Sigmoid colon (tissue), 7 donors: ENCODE results near the gene TMEM271. TPM values are rescaled to one million over a fixed set of nuclear protein-coding genes. Genes with fewer than 3 reads are reported as not detected.

Experiments used
- DNase-seq: peaks from one replicate; pipeline ENCODE4 v3.0.0-alpha.2; 2019
- H3K27ac ChIP-seq, 4 donors: fragments of 200-600 bp; sonication (generic); one replicate each; pipeline ENCODE4 v1.5.1; 2016 to 2019; ENCODE audit warnings: mild to moderate bottlenecking in 1 of 4
- H3K27me3 ChIP-seq, 3 donors: fragments of 200-600 bp; sonication (generic); one replicate each; pipeline ENCODE4 v1.5.1; 2019; ENCODE audit warnings: mild to moderate bottlenecking in 1 of 3
- H3K36me3 ChIP-seq, 4 donors: fragments of 200-600 bp; sonication (generic); one replicate each; pipeline ENCODE4 v1.5.1; 2016 to 2019
- H3K4me1 ChIP-seq, 4 donors: fragments of 200-600 bp; sonication (generic); one replicate each; pipeline ENCODE4 v1.5.1; 2017 to 2019
- H3K4me3 ChIP-seq, 4 donors: fragments of 200-600 bp; sonication (generic); one replicate each; pipeline ENCODE4 v1.5.1; 2017 to 2019; ENCODE audit warnings: mild to moderate bottlenecking in 2 of 4, moderate library complexity in 1 of 4
- H3K9me3 ChIP-seq, 4 donors: fragments of 200-600 bp in 3 of 4; sonication (generic) in 3 of 4; one replicate each; pipeline versions ENCODE4 v1.5.1 to v1.6.1; 2013 to 2019
- CTCF ChIP-seq, 4 experiments: fragments of 450-650 bp in 3 of 4; fragments of 200-600 bp in 1 of 4; IDR thresholded peaks; one replicate each; pipeline ENCODE4 v1.5.1; 2016 to 2019; ENCODE audit warnings: antibody characterized with exemption in 4 of 4, mild to moderate bottlenecking in 3 of 4, moderate library complexity in 2 of 4
- EP300 ChIP-seq, 4 donors: sonication (generic); formaldehyde crosslinking; IDR thresholded peaks; one replicate each; pipeline ENCODE4 v1.6.1; 2017; ENCODE audit warnings: antibody characterized with exemption in 4 of 4
- POLR2A ChIP-seq, 2 donors: fragments of 450-650 bp; IDR thresholded peaks; one replicate each; pipeline ENCODE4 v1.6.1; 2016; ENCODE audit warnings: antibody characterized with exemption in 2 of 2, mild to moderate bottlenecking in 2 of 2, moderate library complexity in 2 of 2
- POLR2AphosphoS5 ChIP-seq, 4 donors: sonication (generic); formaldehyde crosslinking; IDR thresholded peaks; one replicate each; pipeline ENCODE4 v1.6.1; 2017; ENCODE audit warnings: antibody characterized with exemption in 4 of 4
- WGBS, 2 donors: extraction: QIAGEN DNeasy Blood & Tissue Kit; methylation state at CpG; one replicate each; pipeline ENCODE4 v1.1.7; 2013; 5-methylcytosine and 5-hydroxymethylcytosine counted together
- intact Hi-C: fragments of 100-400 bp; cut with DNase I; formaldehyde crosslinking; loops from one replicate; pipeline ENCODE4 v1.15.1; 2023
- polyA plus RNA-seq, 3 donors: library from polyadenylated mRNA; stranded (reverse); fragments of 200-250 nt; gene quantifications; one replicate each; pipeline ENCODE4 v1.2.3, GENCODE V29; 2013
- total RNA-seq, 4 donors: library from RNA; depleted of rRNA; stranded (reverse); fragments of >200 nt; gene quantifications; one replicate each; pipeline ENCODE4 v1.1.0, GENCODE V29; 2016
- donor health status: healthy with polysubstance abuse.
- donor health status: Bipolar disorder and iron deficiency.
- donor health status: healthy.

TMEM271 gene
- total and polyA plus RNA-seq, 7 donors, result 0.06 to 0.41 (median 0.36) TPM; not detected in 4

GRCh38 chr4:588351-588849, 12.3 kb upstream of the TMEM271 start:
- DNase-seq, result no peak
- intact Hi-C loops, result no loop called here
- Histone ChIP-seq H3K9me3 (peaks cover 0 to 3% (median 0%) of the 10 kb centered on the region in 4 donors), H3K27ac (no peak overlapping the region), H3K27me3 (peaks cover 0 to 23% (median 0%) of the 10 kb centered on the region in 3 donors), H3K4me1 (no peaks in the 10 kb centered on the region), H3K4me3 (no peak overlapping the region), H3K36me3 (no peaks in the 10 kb centered on the region)
- TF ChIP-seq POLR2AphosphoS5 (IDR thresholded peaks at IDR 0.05) (no peak), POLR2A (IDR thresholded peaks at IDR 0.05) (no peak), CTCF (IDR thresholded peaks at IDR 0.05) (no peak), EP300 (IDR thresholded peaks at IDR 0.05) (no peak)
- WGBS, 2 donors, result 80 to 92% methylated on average over 36 of the region's 36 CpGs

GRCh38 chr4:587671-588350, 11.7 kb upstream of the TMEM271 start:
- 80 to 85% methylated on average over 25 of the region's 25 CpGs for WGBS, 2 donors
- no peak overlapping the region for H3K27ac ChIP-seq
- peaks cover 0 to 3% (median 0%) of the 10 kb centered on the region in 4 donors for H3K9me3 ChIP-seq

GRCh38 chr4:583820-584219, 7.7 kb upstream of the TMEM271 start:
- WGBS, 2 donors, result 85 to 90% methylated on average over 2 of the region's 2 CpGs
- Histone ChIP-seq H3K9me3 (peaks cover 0 to 3% (median 0%) of the 10 kb centered on the region in 4 donors), H3K27me3 (peaks cover 3 to 58% (median 6%) of the 10 kb centered on the region in 3 donors), H3K36me3 (no peaks in the 10 kb centered on the region), H3K27ac (no peak overlapping the region), H3K4me1 (no peaks in the 10 kb centered on the region), H3K4me3 (no peak overlapping the region)
- TF ChIP-seq POLR2AphosphoS5 (IDR thresholded peaks at IDR 0.05), result no peak
- TF ChIP-seq EP300 (IDR thresholded peaks at IDR 0.05), result no peak
- no peak for TF ChIP-seq CTCF (IDR thresholded peaks at IDR 0.05)
- intact Hi-C loops, result no loop called here
- DNase-seq, result no peak

More at GRCh38 chr4:587671-588350, 11.7 kb upstream of the TMEM271 start:
- DNase-seq, result no peak
- no peaks in the 10 kb centered on the region for H3K4me1 ChIP-seq
- intact Hi-C loops, result no loop called here
- no peaks in the 10 kb centered on the region for H3K36me3 ChIP-seq
- H3K4me3 ChIP-seq, result no peak overlapping the region
- H3K27me3 ChIP-seq, result peaks cover 0 to 28% (median 0%) of the 10 kb centered on the region in 3 donors
- no peak for TF ChIP-seq CTCF (IDR thresholded peaks at IDR 0.05)
- no peak for TF ChIP-seq POLR2A (IDR thresholded peaks at IDR 0.05)
- no peak for TF ChIP-seq EP300 (IDR thresholded peaks at IDR 0.05)
- no peak for TF ChIP-seq POLR2AphosphoS5 (IDR thresholded peaks at IDR 0.05)

GRCh38 chr4:581753-582361, 5.8 kb upstream of the TMEM271 start:
- TF ChIP-seq POLR2A (IDR thresholded peaks at IDR 0.05) (no peak), CTCF (IDR thresholded peaks at IDR 0.05) (no peak), POLR2AphosphoS5 (IDR thresholded peaks at IDR 0.05) (no peak), EP300 (IDR thresholded peaks at IDR 0.05) (no peak)
- intact Hi-C loops, result no loop called here
- no peak overlapping the region for H3K4me3 ChIP-seq
- H3K36me3 ChIP-seq, result no peaks in the 10 kb centered on the region
- peaks cover 0 to 9% (median 4%) of the 10 kb centered on the region in 4 donors for H3K4me1 ChIP-seq
- WGBS, 2 donors, result 69 to 76% methylated on average over 9 of the region's 9 CpGs
- no peak for DNase-seq
- H3K27ac ChIP-seq, result no peak overlapping the region
- peaks cover 0 to 3% (median 0%) of the 10 kb centered on the region in 4 donors for H3K9me3 ChIP-seq
- peaks cover 14 to 78% (median 26%) of the 10 kb centered on the region in 3 donors for H3K27me3 ChIP-seq
